ENCODE measurements around the gene TIAM1.

TIAM1 gene

GRCh38 chr21:31164713-31165694 is 179.1 kb downstream of the TIAM1 start:
- no peak for DNase-seq (ENCODE audit: low read depth)

GRCh38 chr21:31162827-31163226 is 181.2 kb downstream of the TIAM1 start:
- no peak for DNase-seq (ENCODE audit: low read depth)

GRCh38 chr21:31162079-31162699 is 181.9 kb downstream of the TIAM1 start:
- DNase-seq (ENCODE audit: low read depth): no peak

- no peak for DNase-seq (ENCODE audit: low read depth)
Measured at GRCh38 chr21:31161157-31161556, 182.9 kb downstream of the TIAM1 start.

GRCh38 chr21:31159808-31160207 is 184.3 kb downstream of the TIAM1 start:
- DNase-seq (ENCODE audit: low read depth): no peak

- no peak for DNase-seq (ENCODE audit: low read depth)
Measured at GRCh38 chr21:31158789-31159581, 185.1 kb downstream of the TIAM1 start.

GRCh38 chr21:31157756-31158155 is 186.3 kb downstream of the TIAM1 start:
- DNase-seq (ENCODE audit: low read depth): no peak

GRCh38 chr21:31156662-31157061 is 187.4 kb downstream of the TIAM1 start:
- DNase-seq (ENCODE audit: low read depth): no peak

GRCh38 chr21:31156169-31156568 is 187.9 kb downstream of the TIAM1 start:
- DNase-seq (ENCODE audit: low read depth): no peak

- DNase-seq (ENCODE audit: low read depth): no peak
Measured at GRCh38 chr21:31151156-31152045, 192.7 kb downstream of the TIAM1 start.

GRCh38 chr21:31145274-31145673 is 198.8 kb downstream of the TIAM1 start:
- DNase-seq (ENCODE audit: low read depth): no peak

GRCh38 chr21:31143036-31143435 is 201.0 kb downstream of the TIAM1 start:
- no peak for DNase-seq (ENCODE audit: low read depth)

- no peak for DNase-seq (ENCODE audit: low read depth)
Measured at GRCh38 chr21:31142600-31142999, 201.5 kb downstream of the TIAM1 start.

- DNase-seq (ENCODE audit: low read depth): no peak
Measured at GRCh38 chr21:31141389-31142000, 202.6 kb downstream of the TIAM1 start.

GRCh38 chr21:31140676-31141075 is 203.4 kb downstream of the TIAM1 start:
- DNase-seq (ENCODE audit: low read depth): no peak

GRCh38 chr21:31140025-31140424 is 204.0 kb downstream of the TIAM1 start:
- DNase-seq (ENCODE audit: low read depth): no peak

- no peak for DNase-seq (ENCODE audit: low read depth)
Measured at GRCh38 chr21:31137960-31138359, 206.1 kb downstream of the TIAM1 start.

- DNase-seq (ENCODE audit: low read depth): no peak
Measured at GRCh38 chr21:31136891-31137290, 207.2 kb downstream of the TIAM1 start.

- no peak for DNase-seq (ENCODE audit: low read depth)
Measured at GRCh38 chr21:31135531-31136184, 208.4 kb downstream of the TIAM1 start.

GRCh38 chr21:31133243-31133830 is 210.7 kb downstream of the TIAM1 start:
- no peak for DNase-seq (ENCODE audit: low read depth)

Measured in GM04504 (cell line).